Mammary epithelial cell (primary cell): Measurements from ENCODE around the gene ATAD1.
"Not testable (repeated sequence)": the region's sequence is repeated elsewhere in the genome, so short reads cannot be mapped to it uniquely, and the experiment has no call there.

Source experiments
- CTCF ChIP-seq, 2 donors: IDR thresholded peaks in 1 of 2; conservative IDR thresholded peaks in 1 of 2; 2 replicates each; pipeline ENCODE4 v1.5.1; 2011 to 2012; ENCODE audit warnings: inconsistent platforms in 2 of 2, low read length in 2 of 2, mild to moderate bottlenecking in 2 of 2, control low read depth in 1 of 2, low read depth in 1 of 2; ENCODE audit not compliant: insufficient read depth in 1 of 2; ENCODE audit errors: extremely low read depth in 1 of 2
- EZH2 ChIP-seq: IDR thresholded peaks from 2 replicates; pipeline ENCODE4 v1.6.1; 2012; ENCODE audit warnings: low read length, inconsistent platforms, borderline replicate concordance

- not testable (repeated sequence) for TF ChIP-seq EZH2; CTCF (conservative IDR thresholded peaks at IDR 0.05 in 1 of 2, IDR thresholded peaks at IDR 0.05 in 1 of 2; ENCODE audit: extremely low read depth in 1 of 2, insufficient read depth in 1 of 2, low read depth in 1 of 2, low read length in 2 of 2)
Observed at GRCh38 chr10:87855665-87856064, 37.6 kb upstream of the ATAD1 start.
